Upper lobe of right lung (tissue), 1 donor: ENCODE measurements around the gene GLIPR1L1. TPM values are rescaled to one million over a fixed set of nuclear protein-coding genes. Genes with fewer than 3 reads are reported as not detected.

ENCODE experiments used
- ATAC-seq: fragments of 200-7000 bp; cut with Tn5 transposase; one replicate; pipeline ENCODE4 v1.9.1; 2020; ENCODE audit warnings: mild to moderate bottlenecking, moderate library complexity
- DNase-seq: peaks from one replicate; pipeline ENCODE4 v3.0.0-alpha.2; 2020
- H3K27ac ChIP-seq: fragments of 200-600 bp; one replicate; pipeline ENCODE4 v1.8.0; 2022
- H3K27me3 ChIP-seq: fragments of 200-600 bp; one replicate; pipeline ENCODE4 v1.8.0; 2022; ENCODE audit warnings: mild to moderate bottlenecking
- H3K36me3 ChIP-seq: fragments of 200-600 bp; one replicate; pipeline ENCODE4 v1.8.0; 2022
- H3K4me1 ChIP-seq: fragments of 200-600 bp; one replicate; pipeline ENCODE4 v1.8.0; 2022
- H3K4me3 ChIP-seq: fragments of 200-600 bp; one replicate; pipeline ENCODE4 v1.8.0; 2022; ENCODE audit warnings: mild to moderate bottlenecking
- H3K9me3 ChIP-seq: fragments of 200-600 bp; one replicate; pipeline ENCODE4 v1.8.0; 2022
- intact Hi-C: fragments of 100-400 bp; cut with DNase I; formaldehyde crosslinking; loops from one replicate; pipeline ENCODE4 v1.11.0; 2022
- total RNA-seq: library from RNA; stranded (reverse); fragmentation: NEBNext Ultra II Directional; extraction: Animal tissue kit (Norgen Biotek cat#: 25700); gene quantifications from one replicate; pipeline ENCODE4 v1.2.1, GENCODE V29; 2021
- TF ChIP-seq, protein P1 (sequence below): fragments of 200-600 bp; IDR thresholded peaks from one replicate; pipeline ENCODE4 v1.8.0; 2022; ENCODE audit warnings: antibody characterized with exemption
- donor health status: DM: no; HTN: yes; CAD: no; lungs with severe emphysema.

Gene GLIPR1L1
- total RNA-seq, 1 donor from 2014 or later = not detected

GRCh38 chr12:75350413-75350812 is 15.9 kb downstream of the GLIPR1L1 start:
- Histone ChIP-seq H3K27ac (no peak overlapping the region), H3K27me3 (no peaks in the 10 kb centered on the region), H3K4me3 (no peak overlapping the region), H3K9me3 (no peaks in the 10 kb centered on the region), H3K36me3 (no peaks in the 10 kb centered on the region), H3K4me1 (no peaks in the 10 kb centered on the region)
- TF ChIP-seq, protein P1, sequence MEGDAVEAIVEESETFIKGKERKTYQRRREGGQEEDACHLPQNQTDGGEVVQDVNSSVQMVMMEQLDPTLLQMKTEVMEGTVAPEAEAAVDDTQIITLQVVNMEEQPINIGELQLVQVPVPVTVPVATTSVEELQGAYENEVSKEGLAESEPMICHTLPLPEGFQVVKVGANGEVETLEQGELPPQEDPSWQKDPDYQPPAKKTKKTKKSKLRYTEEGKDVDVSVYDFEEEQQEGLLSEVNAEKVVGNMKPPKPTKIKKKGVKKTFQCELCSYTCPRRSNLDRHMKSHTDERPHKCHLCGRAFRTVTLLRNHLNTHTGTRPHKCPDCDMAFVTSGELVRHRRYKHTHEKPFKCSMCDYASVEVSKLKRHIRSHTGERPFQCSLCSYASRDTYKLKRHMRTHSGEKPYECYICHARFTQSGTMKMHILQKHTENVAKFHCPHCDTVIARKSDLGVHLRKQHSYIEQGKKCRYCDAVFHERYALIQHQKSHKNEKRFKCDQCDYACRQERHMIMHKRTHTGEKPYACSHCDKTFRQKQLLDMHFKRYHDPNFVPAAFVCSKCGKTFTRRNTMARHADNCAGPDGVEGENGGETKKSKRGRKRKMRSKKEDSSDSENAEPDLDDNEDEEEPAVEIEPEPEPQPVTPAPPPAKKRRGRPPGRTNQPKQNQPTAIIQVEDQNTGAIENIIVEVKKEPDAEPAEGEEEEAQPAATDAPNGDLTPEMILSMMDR = no peak
- no peak for ATAC-seq
- DNase-seq = no peak
- intact Hi-C loops = no loop called here

DNA sequence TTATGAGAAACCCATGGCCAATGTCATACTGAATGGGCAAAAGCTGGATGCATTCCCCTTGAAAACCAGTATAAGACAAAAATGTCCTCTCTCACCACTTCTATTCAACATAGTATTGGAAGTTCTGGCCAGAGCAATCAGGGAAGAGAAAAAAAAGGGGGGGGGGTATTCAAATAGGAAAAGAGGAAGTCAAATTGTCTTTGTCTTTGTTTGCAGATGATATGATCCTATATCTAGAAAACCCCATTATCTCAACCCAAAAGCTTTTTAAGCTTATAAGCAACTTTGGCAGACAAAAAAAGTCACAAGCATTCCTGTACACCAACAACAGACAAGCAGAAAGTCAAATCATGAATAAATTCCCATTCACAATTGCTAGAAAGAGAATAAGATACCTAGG is 19.5 kb downstream of the GLIPR1L1 start:
- Histone ChIP-seq H3K4me1 (no peaks in the 10 kb centered on the region), H3K27me3 (no peaks in the 10 kb centered on the region), H3K9me3 (no peaks in the 10 kb centered on the region), H3K27ac (no peak overlapping the region), H3K36me3 (no peaks in the 10 kb centered on the region), H3K4me3 (no peak overlapping the region)
- TF ChIP-seq, protein P1 = no peak
- DNase-seq (no peak), ATAC-seq (no peak)
- intact Hi-C loops = no loop called here

- ATAC-seq = no peak
- Histone ChIP-seq H3K4me3 (no peak overlapping the region), H3K36me3 (no peaks in the 10 kb centered on the region), H3K9me3 (no peaks in the 10 kb centered on the region), H3K4me1 (no peaks in the 10 kb centered on the region), H3K27ac (no peak overlapping the region), H3K27me3 (no peaks in the 10 kb centered on the region)
- TF ChIP-seq, protein P1 = no peak
- intact Hi-C loops = no loop called here
- no peak for DNase-seq
Measured at GRCh38 chr12:75360920-75361319, 26.4 kb downstream of the GLIPR1L1 start.

GRCh38 chr12:75361408-75361807 is 26.9 kb downstream of the GLIPR1L1 start:
- no peaks in the 10 kb centered on the region for H3K36me3 ChIP-seq
- no peak for DNase-seq
- no peak for ATAC-seq
- H3K4me1 ChIP-seq = no peaks in the 10 kb centered on the region
- H3K9me3 ChIP-seq = no peaks in the 10 kb centered on the region
- H3K27me3 ChIP-seq = no peaks in the 10 kb centered on the region
- H3K4me3 ChIP-seq = no peak overlapping the region
- TF ChIP-seq, protein P1 = no peak
- intact Hi-C loops = no loop called here
- no peak overlapping the region for H3K27ac ChIP-seq

- Histone ChIP-seq H3K36me3 (no peaks in the 10 kb centered on the region), H3K27ac (no peak overlapping the region), H3K4me1 (no peaks in the 10 kb centered on the region), H3K9me3 (no peaks in the 10 kb centered on the region), H3K27me3 (no peaks in the 10 kb centered on the region), H3K4me3 (no peak overlapping the region)
- DNase-seq = no peak
- intact Hi-C loops = no loop called here
- TF ChIP-seq, protein P1 = no peak
- peak; percentile 48 for ATAC-seq
Measured at GRCh38 chr12:75364919-75365318, 30.4 kb downstream of the GLIPR1L1 start.

- DNase-seq (no peak), ATAC-seq (no peak)
- intact Hi-C loops = no loop called here
- Histone ChIP-seq H3K36me3 (no peaks in the 10 kb centered on the region), H3K4me1 (no peaks in the 10 kb centered on the region), H3K27me3 (no peaks in the 10 kb centered on the region), H3K27ac (no peak overlapping the region), H3K9me3 (no peaks in the 10 kb centered on the region), H3K4me3 (no peak overlapping the region)
- TF ChIP-seq, protein P1 = no peak
Measured at GRCh38 chr12:75366629-75367028, 32.2 kb downstream of the GLIPR1L1 start.
